Activated T-cell treated with anti-CD3 and anti-CD28 coated beads for 4 hours (primary cell): ENCODE results near the gene NT5C2.

Source experiments
- DNase-seq: peaks from one replicate; pipeline ENCODE4 v3.0.0-alpha.2; 2020

The NT5C2 gene

DNA sequence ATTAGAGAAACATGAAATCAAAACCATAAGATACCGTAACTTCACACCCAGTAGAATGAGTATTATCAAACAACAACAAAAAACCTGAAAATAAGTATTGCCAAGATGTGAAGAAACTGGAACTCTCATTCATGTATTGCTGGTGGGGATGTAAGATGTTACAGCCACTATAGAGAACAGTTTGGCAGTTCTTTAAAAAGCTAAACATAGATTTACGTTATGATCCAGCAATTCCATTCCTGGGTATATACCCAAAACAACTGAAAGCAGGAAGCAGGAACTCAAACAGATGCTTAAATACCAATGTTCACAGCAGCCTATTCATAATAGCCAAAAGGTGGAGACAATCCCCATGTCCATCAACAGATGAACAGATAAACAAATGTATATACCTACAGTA lies 72.5 kb downstream of the NT5C2 start:
- no peak for DNase-seq

DNA sequence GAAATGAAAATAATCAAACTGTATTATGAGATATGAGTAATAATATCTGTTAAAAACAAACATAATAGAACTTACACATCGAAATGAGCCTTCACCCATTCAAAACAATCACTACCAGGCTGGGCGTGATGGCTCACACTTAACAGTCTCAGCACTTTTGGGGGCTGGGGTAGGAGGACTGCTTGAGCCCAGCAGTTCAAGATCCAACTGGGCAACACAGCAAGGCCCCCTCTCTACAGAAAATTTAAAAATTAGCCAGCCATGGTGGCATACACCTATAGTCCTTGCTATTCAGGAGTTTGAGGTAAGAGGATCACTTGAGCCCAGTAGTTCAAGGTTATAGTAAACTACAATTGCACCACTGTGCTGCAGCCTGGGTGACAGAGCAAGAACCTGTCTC lies 75.8 kb downstream of the NT5C2 start:
- DNase-seq, result no peak

DNA sequence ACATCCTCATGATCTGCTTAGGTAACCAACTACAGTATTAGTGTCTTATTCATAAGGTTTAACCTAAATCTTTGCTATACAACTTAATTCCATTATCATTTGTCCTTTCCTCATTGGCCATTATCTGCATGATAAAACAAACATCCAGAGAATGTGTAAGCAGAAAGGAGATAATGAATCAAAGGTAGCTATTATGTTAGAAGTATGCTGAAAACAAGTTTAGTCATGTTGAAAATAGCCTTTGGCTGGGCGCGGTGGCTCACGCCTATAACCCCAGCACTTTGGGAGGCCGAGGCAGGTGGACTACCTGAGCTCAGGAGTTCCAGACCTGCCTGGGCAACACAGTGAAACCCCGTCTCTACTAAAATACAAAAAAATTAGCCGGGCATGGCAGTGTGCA lies 78.2 kb downstream of the NT5C2 start:
- no peak for DNase-seq

DNA sequence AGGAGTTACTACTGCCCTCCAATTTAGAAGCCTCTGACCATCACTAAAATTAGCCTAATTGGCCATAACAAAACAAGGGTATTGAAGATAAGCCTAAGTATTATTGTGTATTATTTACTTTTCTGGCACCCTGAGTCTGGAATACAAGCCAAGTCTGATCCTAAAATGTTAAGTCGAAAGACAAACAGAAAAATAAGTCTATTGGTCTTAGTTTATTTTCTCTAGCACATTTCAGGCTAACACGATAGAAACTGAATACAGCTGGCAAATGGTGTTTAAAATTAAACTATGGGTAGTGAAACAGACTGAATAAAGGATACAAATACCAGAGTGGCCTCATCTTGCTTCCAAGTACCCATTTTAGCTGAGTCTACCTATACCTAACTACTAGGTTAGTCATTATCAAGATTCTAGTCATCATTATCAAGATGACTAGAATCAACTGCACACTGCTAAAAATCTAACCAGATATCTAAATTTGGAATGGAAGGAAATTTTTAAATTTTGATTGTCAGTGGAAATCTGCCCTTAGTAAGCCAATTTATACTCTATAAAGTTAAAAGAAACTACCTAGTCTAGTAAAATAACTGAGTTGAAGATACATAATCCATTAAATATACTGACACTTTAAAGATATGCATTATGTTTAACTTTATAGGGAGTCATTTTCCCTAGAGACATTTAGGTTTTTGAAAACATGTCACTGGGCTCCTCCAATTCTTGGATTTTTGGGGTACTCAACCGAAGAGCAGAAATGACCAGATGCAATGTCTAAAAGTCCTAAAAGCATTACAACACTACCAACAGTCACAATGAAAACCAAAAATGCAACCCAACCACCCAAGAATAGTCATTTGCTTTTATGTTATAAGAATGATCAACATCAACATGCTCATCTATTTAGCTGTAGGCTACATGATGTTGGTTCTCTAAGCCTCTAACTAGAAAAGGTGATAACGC lies 80.9 kb downstream of the NT5C2 start:
- no peak for DNase-seq

DNA sequence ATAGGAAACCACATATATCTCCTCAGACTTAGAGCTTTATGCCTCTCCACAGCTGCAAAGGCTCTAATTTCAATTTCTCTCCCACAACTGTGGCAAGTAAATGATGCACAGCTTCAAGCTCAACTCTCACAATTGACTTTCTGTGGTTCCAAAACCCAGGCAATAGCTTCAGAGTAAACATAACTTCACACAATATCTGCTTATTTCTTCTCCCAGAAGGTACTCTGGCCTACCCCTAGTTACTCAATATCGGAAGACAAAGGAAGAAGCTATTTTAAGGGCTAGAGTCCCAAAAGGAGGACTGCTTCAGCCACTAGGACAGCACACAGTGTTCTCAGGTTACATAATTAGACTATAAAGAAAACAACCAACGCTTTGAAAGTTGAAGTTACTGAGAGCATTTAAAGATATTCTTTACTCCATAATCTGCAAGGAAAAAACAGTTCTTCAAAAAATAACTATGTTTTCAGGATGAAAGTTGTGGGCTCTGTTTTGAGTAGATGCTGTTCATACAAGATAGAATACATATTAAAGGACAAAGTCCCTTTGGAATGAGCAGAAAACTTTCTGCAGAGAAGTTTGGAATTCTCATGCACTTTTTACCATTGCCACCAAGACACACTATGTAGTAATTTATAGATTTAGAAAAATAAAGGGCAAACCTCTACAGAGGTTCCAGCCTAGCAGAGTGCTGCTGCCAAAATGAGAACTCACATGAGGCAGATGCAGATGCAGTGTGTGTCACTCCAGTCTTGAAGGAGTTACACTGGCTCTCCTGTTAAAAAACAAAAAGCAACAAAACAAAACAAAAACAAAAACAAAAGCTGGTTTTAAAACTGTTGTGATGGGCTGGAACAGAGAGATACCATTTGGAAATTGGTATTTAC lies 81.8 kb downstream of the NT5C2 start:
- DNase-seq, result no peak

DNA sequence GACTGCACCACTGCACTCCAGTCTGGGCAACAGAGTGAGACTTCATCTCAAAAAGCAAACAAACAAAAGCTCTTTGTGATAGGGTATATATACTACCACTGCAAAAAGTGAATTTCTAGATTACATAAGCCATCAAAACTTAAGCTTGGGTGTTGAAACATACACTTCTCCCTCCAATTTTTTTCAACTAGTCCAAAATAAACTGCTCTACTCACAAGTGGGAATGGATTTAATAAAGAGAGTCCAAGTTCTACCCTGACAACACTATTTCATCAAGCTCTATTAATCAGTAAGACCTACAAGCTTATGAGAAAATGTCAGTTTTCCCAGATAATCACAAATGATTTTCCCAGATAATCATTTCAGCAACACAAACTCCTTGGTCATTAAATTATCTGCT lies 82.7 kb downstream of the NT5C2 start:
- DNase-seq, result no peak

DNA sequence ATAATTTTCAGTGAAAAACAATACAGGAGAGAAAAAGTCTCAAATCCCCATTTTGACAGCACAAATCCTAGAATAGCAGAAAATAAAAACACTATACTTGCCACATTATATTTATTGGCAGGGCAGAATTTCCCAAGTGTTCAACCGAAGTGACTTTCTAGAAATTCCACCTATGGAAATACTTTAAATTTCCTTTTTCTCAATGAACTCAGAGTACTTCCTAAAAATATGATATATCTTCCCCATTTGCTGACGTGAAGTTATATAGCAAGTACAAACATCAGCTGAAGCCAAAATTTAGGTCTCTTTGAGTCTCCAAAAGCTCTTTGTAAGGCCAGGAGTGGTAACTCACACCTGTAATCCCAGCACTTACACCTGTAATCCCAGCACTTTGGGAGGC lies 83.3 kb downstream of the NT5C2 start:
- DNase-seq, result no peak

DNA sequence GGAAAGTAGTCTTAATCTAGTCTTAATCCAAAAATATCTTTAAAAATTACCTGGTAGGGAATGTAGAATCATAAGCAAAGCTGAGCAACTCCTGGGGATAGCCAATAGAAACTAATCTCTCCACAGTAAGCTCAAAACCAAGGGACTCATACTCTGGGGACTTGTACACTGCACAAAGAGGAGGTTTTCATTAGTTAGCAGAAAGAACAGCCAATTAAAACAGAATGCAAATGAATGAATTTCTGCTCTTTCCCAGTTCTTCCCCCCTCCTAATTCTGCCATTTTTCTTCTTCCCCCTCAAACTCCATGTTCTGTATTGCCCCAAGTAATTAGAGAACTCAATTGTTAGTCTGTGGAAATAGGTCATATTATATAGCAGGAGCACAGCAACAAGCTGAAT lies 86.5 kb downstream of the NT5C2 start:
- DNase-seq, result no peak

DNA sequence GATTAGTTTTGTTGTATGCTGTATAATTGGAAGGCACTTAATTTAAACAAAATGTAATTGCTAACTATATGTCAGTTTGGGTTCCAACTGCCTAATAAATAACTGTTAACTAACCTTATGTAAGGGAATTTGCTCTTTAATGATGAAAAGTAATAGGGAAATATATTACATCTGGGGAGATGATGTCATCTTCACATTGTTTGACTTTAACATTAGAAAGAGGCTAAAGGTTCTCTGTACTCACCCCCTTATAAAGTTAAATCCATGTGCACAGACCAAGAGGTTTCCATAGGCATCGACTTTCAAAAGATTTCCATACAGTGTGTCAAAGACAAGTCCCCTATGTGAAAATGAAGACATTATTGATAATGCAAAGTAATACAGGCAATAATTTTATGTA lies 87.6 kb downstream of the NT5C2 start:
- no peak for DNase-seq

DNA sequence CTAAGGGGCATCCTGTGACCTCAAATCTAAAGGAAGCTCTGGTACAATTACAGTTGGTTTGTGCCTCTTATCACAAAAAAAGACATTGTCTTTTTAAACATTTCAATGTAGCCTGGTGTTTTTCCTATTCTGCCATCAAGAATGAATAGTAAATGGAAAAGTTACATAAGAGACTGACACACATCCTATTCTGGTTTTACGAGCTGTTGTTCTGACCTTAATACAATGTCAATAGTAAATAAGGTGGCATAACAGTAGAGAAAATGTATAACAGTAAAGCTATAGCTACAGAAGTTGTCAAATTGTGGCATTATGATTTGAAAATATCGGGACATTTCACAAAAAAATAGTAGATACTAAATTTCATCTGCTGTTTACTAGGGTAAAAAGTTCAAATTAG lies 88.4 kb downstream of the NT5C2 start:
- no peak for DNase-seq

DNA sequence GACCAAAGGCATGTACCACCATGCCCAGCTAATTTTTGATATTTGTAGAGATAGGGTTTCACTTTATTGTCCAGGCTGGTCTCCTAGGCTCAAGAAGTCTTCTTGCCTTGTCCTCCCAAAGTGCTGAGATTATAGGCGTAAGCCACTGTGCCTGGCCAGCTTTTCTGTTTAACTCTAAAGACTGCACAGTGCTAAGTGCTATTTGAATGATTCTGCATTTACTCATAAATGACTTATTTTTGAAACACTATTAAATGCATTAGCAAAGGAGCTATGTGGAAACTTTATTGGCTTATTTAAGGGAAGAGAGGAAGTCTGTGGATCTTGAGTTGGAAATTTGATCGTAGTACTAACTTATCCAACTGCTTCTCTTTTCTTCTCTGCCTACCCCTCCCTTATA lies 89.1 kb downstream of the NT5C2 start:
- DNase-seq, result no peak

DNA sequence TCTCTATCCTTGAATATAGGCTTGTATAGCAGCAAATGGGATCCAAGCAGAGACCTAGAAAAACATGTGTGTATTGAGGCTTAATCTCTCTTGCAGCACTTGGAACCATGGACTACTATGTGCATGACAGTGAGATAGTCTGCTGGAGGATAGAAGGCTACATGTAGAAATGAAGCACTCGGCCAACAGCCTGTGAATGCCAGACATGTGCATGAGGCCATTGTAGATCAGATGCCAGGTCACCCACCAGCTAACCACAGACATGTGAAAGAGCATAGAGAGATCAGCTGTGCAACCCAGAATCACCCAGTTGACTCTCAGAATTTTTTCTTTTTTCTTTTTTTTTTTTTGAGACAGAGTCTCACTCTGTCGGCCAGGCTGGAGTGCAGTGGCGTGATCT lies 90.9 kb downstream of the NT5C2 start:
- DNase-seq, result no peak

DNA sequence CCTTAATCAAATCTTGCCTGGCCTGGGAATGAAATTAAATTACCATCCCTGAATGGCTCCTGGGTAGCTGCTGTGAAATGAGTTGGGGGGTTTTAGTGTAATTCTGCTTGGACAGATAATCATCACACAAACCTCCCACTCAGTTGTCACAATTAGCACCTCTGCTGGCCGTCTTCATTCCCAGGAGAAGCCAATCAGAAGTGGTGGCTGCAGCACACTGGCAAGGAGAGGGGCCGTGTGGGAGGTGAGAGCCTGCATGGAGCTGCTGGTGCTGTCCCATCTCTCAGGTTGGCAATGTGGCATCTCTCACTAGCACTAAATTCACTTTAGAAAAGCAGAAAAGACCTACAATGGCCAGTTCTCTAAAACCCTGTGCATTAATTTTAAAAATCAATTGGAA lies 92.5 kb downstream of the NT5C2 start:
- DNase-seq, result no peak

DNA sequence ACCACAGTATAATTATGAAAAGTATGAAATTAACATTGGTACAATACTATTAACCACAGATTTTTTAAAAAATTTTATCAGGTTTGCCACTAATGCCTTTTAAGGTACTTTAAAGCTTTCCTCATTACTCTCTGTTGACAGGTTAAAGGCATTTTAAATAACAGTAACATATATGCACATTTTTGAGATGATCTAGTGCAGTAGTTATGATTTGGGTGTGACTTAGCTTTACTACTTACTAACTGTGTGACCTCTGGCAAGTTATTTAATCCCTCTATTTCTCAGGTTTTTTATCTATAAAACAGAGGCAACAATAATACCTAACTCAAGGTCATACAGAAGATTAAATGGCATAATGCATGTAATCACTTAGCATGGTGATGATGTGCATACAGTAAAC lies 94.8 kb downstream of the NT5C2 start:
- DNase-seq, result no peak

DNA sequence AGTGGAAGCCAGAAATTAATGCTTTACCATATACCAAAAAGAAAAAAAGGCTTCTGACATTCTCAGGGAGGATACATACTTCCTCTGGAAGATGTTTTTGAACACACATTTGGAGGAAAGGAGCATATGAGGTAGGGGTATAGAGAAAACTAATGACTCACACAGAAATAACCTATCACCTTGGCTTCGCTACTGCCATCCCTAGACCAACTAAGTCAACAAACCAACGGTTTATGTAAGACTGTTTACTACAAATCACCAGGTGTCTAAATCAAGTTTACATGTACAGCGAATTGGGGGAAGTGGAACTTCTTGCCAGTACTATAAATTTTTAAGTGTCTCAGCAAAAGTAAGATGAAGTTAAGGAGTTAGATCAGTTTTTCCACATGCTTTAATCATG lies 96.9 kb downstream of the NT5C2 start:
- no peak for DNase-seq

DNA sequence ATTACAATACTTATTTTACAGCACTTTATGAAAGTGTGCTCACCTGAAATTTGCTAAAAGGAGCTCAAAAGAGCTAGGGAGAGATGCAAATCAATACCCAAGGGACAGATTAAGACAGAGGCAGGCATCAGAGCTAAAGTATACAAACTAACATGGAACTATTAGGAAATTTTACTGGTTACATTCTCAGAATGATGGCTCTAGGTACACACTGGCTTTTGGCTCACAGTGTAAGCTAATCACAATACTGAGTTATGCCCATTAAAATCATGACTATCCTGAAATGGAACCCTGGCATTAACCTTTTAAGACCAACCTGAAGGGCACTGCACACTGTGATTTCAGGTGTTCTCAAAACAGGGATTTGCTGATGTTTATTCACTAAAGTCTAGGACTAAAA lies 98.1 kb downstream of the NT5C2 start:
- no peak for DNase-seq

DNA sequence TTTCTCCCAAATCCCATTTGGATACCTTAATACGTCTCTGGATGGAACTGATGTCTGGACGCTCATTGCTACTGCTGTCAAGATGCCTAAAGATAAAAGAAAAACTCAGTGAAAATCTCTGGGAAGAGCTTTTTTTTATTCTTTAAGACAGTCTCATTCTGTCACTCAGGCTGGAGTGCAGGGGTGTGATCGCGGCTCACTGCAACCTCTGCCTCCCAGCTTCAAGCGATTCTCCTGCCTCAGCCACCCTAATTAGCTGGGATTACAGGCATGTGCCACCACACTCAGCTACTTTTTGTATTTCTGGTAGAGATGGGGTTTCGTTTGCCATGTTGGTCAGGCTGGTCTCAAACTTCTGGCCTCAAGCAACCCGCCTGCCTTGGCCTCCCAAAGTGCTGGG lies 102.2 kb downstream of the NT5C2 start:
- no peak for DNase-seq

DNA sequence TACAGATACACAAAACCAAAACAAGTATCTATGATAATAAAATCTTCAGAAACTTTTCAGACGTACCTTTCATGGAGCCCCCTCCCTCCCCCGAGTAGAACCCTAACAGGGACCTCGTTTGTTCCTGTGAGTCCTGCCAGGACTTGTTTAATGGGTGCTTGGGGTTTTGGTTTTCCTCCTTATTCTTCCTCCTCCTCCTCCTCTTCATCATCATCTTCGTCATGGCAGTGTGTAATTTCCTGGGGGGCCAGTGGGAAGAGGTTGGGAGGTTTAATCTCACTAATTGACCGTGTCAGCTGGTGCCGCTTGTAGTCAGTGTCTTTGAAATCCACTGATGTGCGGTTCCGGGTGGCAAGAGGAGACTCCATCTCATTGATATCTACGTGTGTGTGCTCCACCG lies 103.6 kb downstream of the NT5C2 start:
- DNase-seq, result no peak

DNA sequence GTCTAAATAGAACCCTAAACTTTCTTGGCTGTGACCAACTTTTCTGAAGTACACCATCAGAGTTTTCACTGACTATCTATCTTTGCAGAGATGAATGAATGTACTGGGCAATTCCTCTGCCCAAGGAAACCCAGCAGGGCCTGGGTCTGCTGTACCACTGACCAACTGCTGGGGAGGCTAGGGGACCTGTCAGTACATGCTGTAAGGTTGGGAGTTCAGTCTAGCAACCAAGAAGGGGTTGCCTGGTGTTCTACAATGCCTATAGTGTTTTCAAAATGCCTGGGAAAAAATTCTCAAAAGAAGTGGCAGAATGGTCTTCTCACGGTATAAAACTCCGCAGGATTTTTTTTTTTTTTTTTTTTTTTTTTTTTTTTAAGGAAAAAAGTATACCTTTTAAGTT lies 106.3 kb downstream of the NT5C2 start:
- DNase-seq, result no peak

DNA sequence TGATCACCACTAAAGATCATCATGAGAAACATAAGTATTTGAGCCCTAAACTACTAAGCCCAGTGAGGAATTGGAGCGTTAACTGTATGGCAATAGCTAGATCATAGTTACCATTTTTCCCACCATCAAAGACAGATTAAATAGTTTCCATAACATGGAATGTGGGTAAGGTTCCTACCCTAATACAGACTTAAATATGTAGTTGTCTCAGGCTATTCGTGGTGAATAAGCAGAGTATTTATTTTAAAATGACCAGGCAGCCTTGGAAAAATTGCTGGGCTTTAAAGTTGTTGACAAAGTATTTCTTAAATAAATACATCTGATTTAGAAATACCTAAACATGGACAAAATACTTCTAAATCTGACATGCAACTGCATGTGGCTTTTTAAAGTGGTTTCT lies 106.8 kb downstream of the NT5C2 start:
- DNase-seq, result no peak

DNA sequence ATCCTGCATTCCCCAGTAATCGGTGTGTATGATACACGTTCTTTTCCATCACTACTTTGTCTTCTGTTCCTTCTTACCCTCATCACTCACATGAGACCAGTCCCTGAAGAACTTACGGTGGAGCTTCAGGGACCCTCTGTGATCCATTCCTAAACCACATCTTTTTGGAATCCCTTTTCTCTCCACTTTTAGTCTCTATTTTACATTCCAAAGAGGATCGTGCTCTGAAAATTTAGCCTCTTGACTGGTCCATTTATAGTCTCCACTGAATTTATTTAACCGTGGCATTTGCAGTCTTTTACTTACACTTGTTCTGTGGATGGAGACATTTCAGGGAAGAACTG lies 109.1 kb downstream of the NT5C2 start:
- DNase-seq, result no peak

DNA sequence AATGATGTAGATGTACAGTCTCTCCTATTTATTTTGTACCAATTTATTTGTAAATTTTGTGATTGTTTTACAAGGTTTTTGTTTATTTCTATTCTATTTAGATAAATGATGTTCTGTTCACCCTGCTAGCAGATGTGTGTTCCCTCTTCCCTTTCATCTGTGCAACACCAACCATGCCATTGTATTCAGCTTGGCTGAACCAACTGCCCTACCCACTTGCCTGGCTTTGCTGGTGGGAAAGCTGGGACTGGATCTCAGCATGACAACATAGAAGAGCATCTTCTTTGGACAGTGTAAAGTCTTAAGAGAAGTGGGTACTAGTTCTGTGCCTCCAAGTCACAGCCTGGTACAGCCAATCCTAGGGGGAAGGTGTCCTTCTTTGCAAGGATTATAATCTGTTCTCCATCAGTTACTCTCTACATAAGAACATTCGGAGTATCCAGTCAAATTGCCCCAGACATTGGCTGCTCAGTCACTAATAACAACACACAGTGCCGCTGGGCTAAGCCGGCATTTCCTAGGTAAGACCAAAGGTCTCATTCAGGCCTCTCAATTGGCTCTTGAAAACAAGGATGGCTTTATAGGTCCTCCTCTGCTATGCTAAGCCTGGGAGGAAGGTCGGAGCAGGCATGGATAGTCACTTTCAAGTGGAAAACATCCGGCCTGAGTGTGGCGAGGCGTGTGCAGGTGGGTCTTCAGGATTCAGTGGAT lies 109.7 kb downstream of the NT5C2 start:
- no peak for DNase-seq

DNA sequence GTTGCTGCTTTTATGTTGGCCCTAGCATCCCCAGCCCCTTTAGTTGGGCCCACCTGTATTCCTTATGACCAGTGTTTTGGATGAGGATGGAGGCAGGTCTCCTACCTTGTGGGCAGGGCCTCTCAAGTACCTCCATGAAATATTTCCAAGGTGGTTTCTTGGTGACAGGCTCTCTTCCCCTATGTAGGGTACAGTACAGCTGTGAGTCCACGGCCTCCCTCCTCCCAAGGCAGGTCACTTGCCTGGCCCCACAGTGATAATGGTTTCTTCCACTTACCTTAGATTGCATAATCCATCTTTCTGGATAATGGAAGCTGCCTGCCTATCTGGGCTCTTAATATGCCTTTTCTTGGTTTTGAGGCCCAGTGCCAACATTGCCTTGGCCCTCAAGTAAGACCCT lies 110.4 kb downstream of the NT5C2 start:
- no peak for DNase-seq
